ENCODE data around the gene DENND1A. TPM values are rescaled to one million over a fixed set of nuclear protein-coding genes. Genes with fewer than 3 reads are reported as not detected.

DENND1A gene
- total RNA-seq, 2 donors from 2014 or later, result 18.9 to 26.8 TPM

DNA sequence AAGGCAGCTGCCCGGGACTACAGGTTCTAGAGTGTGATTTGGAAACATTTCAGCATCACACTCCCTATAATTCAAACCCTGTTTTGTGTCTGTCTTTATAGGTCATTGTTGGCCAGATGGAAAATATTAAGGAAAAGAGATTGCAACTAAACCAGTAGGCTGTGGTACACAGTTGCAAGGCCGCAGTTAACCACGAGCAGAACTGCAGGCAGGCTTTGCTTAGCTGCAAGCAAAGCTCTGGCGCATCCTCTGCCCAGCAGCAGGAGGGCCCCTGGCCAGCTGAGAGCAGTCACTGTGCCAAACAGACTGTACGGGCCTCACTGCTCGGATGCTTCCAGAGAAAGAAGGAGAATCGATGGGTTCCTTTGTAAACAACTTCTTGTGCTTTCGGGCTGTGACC lies 204.5 kb downstream of the DENND1A start:
- no peaks in the 10 kb centered on the region for H3K36me3 ChIP-seq
- intact Hi-C loops (cut with DNase I), result loop anchor here (2.0 to 10.0 kb wide), 2 partner anchors 315 to 321 kb away; no protein-coding TSS in a partner anchor

DNA sequence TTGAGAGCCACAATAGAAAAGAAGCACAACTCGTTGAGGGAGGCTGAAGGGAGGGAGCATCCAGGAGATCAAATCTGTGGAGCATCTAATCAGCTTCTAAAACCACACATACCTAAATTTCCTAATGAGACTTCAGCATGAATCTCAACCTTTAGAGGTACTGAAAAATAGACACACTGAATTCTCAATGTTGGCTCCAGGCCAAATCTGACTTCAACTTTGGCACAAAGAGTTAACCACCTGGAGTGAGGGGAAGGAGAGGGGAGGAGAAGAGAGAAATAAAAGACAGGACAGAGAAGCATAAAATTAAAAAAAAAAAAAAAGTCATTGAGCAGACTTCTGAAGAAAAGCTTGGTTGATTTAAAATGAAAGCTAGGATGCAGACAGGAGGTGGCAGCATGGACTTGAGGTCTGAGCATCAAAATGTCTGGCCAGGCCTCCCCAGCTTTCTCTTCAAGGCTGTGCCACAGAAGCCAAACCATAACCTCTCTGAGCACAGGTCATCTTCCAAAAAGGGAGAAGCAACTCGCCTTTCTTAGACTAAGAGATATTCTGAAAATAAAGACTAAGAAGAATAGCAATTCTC lies 205.6 kb downstream of the DENND1A start:
- intact Hi-C loops (cut with DNase I), result loop anchor here (2.0 to 10.0 kb wide), 2 partner anchors 316 to 320 kb away; no protein-coding TSS in a partner anchor
- TF ChIP-seq, protein P1, sequence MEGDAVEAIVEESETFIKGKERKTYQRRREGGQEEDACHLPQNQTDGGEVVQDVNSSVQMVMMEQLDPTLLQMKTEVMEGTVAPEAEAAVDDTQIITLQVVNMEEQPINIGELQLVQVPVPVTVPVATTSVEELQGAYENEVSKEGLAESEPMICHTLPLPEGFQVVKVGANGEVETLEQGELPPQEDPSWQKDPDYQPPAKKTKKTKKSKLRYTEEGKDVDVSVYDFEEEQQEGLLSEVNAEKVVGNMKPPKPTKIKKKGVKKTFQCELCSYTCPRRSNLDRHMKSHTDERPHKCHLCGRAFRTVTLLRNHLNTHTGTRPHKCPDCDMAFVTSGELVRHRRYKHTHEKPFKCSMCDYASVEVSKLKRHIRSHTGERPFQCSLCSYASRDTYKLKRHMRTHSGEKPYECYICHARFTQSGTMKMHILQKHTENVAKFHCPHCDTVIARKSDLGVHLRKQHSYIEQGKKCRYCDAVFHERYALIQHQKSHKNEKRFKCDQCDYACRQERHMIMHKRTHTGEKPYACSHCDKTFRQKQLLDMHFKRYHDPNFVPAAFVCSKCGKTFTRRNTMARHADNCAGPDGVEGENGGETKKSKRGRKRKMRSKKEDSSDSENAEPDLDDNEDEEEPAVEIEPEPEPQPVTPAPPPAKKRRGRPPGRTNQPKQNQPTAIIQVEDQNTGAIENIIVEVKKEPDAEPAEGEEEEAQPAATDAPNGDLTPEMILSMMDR (IDR thresholded peaks at IDR 0.05), result peak in 1 of 4 experiments; percentile 6
- TF ChIP-seq POLR2A (IDR thresholded peaks at IDR 0.05) (no peak), POLR2AphosphoS5 (IDR thresholded peaks at IDR 0.05) (no peak)
- Histone ChIP-seq H3K27ac (no peak overlapping the region), H3K36me3 (no peaks in the 10 kb centered on the region), H3K9me3 (no peaks in the 10 kb centered on the region), H3K4me3 (no peak overlapping the region), H3K27me3 (replicated peaks; ENCODE audit: insufficient read depth) (no peaks in the 10 kb centered on the region), H3K4me1 (replicated peaks) (no peaks in the 10 kb centered on the region)
- DNase-seq (ENCODE audit: low spot score), result no peak
- 93% methylated on average over 2 of the region's 2 CpGs for WGBS

More for the DNA sequence above, 204.5 kb downstream of the DENND1A start:
- WGBS, result 48% methylated on average over 8 of the region's 8 CpGs
- Histone ChIP-seq H3K9me3 (no peaks in the 10 kb centered on the region), H3K27me3 (replicated peaks; ENCODE audit: insufficient read depth) (no peaks in the 10 kb centered on the region), H3K27ac (no peak overlapping the region), H3K4me3 (no peak overlapping the region), H3K4me1 (replicated peaks) (no peaks in the 10 kb centered on the region)
- DNase-seq (ENCODE audit: low spot score), result no peak
- TF ChIP-seq POLR2A (IDR thresholded peaks at IDR 0.05), result no peak
- TF ChIP-seq, protein P1 (IDR thresholded peaks at IDR 0.05), result no peak
- no peak for TF ChIP-seq POLR2AphosphoS5 (IDR thresholded peaks at IDR 0.05)

DNA sequence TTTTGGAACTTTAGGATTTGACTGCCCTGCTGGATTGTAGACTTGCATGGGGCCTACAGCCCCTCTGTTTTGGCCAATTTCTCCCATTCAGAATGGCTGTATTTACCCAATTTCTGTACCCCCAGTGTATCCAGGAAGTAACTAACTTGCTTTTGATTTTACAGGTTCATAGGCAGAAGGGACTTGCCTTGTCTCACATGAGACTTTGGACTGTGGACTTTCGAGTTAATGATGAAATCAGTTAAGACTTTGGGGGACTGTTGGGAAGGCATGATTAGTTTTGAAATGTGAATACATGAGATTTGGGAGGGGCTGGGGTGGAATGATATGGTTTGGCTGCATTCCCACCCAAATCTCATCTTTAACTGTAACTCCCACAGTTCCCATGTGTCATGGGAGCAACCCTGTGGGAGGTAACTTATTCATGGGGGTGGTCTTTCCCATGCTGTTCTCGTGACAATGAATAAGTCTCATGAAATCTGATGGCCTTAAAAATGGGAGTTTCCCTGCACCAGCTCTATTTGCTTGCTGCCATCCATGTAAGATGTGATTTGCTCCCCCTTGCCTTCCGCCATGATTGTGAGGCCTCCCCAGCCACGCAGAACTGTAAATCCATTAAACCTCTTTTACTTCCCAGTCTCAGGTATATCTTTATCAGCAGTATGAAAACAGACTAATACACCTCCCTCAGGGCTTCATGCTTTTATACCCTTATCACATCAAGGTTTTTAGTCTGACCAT lies 206.6 kb downstream of the DENND1A start:
- no peak for DNase-seq (ENCODE audit: low spot score)
- Histone ChIP-seq H3K4me3 (no peak overlapping the region), H3K27ac (no peak overlapping the region), H3K36me3 (no peaks in the 10 kb centered on the region), H3K9me3 (no peaks in the 10 kb centered on the region), H3K4me1 (replicated peaks) (no peaks in the 10 kb centered on the region), H3K27me3 (replicated peaks; ENCODE audit: insufficient read depth) (no peaks in the 10 kb centered on the region)
- TF ChIP-seq, protein P1 (IDR thresholded peaks at IDR 0.05), result no peak
- TF ChIP-seq POLR2AphosphoS5 (IDR thresholded peaks at IDR 0.05) (no peak), POLR2A (IDR thresholded peaks at IDR 0.05) (no peak)
- WGBS, result 99% methylated on average over 4 of the region's 4 CpGs
- intact Hi-C loops (cut with DNase I), result loop anchor here (10.0 kb wide), 1 partner anchor 319 kb away; no protein-coding TSS in a partner anchor

DNA sequence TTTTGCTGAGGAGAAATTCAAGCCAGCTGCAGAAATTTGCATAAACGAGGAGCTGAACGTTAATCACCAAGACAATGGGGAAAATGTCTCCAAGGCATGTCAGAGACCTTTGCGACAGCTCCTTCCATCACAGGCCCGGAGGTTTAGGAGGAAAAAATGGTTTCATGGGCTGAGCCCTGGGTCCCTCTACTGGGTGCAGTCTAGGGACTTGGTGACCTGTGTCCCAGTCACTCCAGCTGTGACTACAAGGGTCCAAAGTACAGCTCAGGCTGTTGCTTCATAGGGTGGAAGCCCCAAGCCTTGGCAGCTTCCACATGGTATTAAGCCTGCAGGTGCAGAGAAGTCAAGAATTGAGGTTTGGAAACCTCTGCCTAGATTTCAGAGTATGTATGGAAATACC lies 207.5 kb downstream of the DENND1A start:
- Histone ChIP-seq H3K4me3 (no peak overlapping the region), H3K36me3 (no peaks in the 10 kb centered on the region), H3K9me3 (no peaks in the 10 kb centered on the region), H3K27me3 (replicated peaks; ENCODE audit: insufficient read depth) (no peaks in the 10 kb centered on the region), H3K4me1 (replicated peaks) (no peaks in the 10 kb centered on the region), H3K27ac (no peak overlapping the region)
- WGBS, result 98% methylated on average over 4 of the region's 4 CpGs
- intact Hi-C loops (cut with DNase I), result loop anchor here (10.0 kb wide), 1 partner anchor 318 kb away; no protein-coding TSS in a partner anchor
- TF ChIP-seq, protein P1 (IDR thresholded peaks at IDR 0.05), result no peak
- no peak for TF ChIP-seq POLR2A (IDR thresholded peaks at IDR 0.05)
- no peak for TF ChIP-seq POLR2AphosphoS5 (IDR thresholded peaks at IDR 0.05)
- no peak for DNase-seq (ENCODE audit: low spot score)
